Stimulated activated CD4-positive, alpha-beta T cell treated with anti-CD3 and anti-CD28 coated beads, TNF-alpha, amount 100 ng/mL, for 4 hours (primary cell): Measurements from ENCODE around the gene NALCN.

Experiments
- DNase-seq, 3 experiments: peaks; one replicate each; pipeline ENCODE4 v3.0.0-alpha.2; 2020; ENCODE audit warnings: low read depth in 3 of 3

The NALCN gene

DNA sequence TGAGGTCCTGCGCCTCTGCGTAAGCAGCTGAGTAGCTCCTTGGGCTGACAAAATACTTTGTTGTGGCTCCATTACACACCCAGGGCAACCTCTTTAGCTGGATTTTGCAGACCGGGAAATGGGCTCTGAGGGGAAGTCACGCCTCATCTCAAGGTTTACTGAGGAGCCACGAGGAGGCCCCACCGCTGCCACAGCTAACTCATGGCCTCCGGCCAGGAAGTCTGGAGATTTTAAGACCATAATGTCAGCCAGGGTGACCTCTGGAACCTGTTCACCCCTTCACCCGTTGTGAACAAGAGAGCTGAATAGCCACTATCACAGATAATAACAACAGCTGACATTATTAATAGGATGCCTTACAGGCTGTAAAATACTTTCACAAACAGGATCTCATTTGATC, 390.4 kb downstream of the NALCN start:
- no peak for DNase-seq

GRCh38 chr13:101025519-101025918, 390.8 kb downstream of the NALCN start:
- DNase-seq, result no peak

DNA sequence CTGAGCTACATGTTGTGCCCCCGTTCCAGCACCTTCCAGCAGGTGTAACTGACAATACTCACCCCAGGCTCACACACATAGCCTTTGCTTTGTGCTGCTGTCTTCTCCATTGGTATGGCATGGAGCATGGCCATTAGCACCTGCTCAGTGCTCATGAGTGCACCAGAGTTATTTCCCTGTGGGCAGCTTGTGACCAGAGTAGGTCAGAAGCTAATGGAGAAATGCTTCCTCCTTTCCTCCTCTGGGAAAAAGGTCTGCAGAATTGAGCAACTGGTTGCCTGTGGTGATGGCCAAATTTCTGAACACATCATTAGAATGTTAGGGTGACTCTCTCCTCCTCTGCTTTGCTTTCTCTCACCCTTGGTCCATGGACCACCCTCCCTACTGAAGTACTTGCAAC, 397.2 kb downstream of the NALCN start:
- DNase-seq, result no peak

GRCh38 chr13:101018720-101019119, 397.6 kb downstream of the NALCN start:
- DNase-seq, result no peak

DNA sequence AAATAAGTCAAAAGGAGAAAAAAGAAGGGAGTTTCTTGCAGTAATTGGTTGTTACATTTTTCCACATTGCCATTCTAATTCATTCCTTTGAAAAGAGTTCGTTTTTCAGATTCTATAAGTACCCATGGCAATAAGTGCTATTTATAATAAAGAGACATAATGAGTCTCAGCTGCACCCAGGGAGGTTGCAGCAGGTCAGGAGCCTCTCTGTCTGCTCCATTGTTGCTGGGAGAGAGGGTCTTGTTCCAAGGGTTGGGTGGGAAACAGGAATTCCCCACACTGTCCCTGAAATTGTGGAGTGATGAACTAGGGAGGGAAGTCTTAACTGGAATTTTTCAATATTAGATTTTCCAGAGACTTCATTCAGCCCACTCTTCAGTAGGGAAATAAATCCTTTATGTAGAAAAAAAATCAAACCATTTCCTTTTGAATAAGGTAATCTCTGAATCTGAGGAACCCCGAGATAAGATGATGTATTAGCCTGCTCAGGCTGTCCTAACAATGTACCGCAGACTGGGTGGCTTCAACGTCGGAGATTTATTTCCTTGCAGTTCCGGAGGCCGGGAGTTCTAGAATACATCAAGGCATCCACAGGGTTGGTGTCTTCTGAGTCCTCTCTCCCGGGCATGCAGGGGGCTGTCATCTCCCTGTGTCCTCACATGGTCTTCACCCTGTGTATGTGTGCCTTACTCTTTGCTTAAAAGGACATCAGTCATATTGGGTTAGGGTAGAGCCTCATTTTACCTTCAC, 399.0 kb downstream of the NALCN start:
- DNase-seq, result no peak

GRCh38 chr13:101016475-101016874, 399.8 kb downstream of the NALCN start:
- no peak for DNase-seq

- no peak for DNase-seq
Measured at GRCh38 chr13:101013245-101013644, 403.1 kb downstream of the NALCN start.

- no peak for DNase-seq
Measured at GRCh38 chr13:101010100-101010499, 406.2 kb downstream of the NALCN start.

DNA sequence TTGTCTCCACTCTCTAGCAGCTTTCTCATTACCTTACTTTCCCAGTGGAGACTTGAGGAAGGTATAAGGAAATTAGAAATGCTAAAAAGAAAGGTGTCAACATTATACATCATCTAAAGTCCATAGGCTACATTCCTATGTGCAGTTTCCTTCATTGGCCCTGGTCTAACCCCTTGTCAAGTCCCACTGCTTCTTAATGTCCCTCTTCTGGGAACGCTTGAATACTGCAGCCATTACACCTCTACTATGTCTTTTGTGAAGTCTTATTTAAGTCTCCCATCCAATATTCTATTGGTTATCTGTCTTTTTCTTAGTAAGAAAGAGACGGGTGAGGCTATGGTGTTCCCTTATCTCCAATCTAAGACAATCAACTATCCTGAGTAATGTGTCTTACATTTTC, 409.1 kb downstream of the NALCN start:
- no peak for DNase-seq
